Endometrial microvascular endothelial cells (primary cell): ENCODE results near the gene SRSF6. TPM values are rescaled to one million over a fixed set of nuclear protein-coding genes. Genes with fewer than 3 reads are reported as not detected.

Experiments
- total RNA-seq: library from RNA; depleted of rRNA; stranded (reverse); fragments of >200 nt; gene quantifications from one replicate; pipeline ENCODE4 v1.2.3, GENCODE V29; 2015; ENCODE audit errors: inconsistent ontology term

SRSF6 gene
- total RNA-seq, 1 donor from 2014 or later, result 70.9 TPM

Other genes with a start within 250 kb of the SRSF6 start
- 1.3 TPM for gene L3MBTL1, start 49.8 kb downstream of the SRSF6 start, total RNA-seq
- not detected for gene SGK2, start 101.1 kb downstream of the SRSF6 start, total RNA-seq
- gene IFT52, start 133.0 kb downstream of the SRSF6 start, total RNA-seq, result 19.5 TPM
- gene MYBL2, start 209.2 kb downstream of the SRSF6 start, total RNA-seq, result 61.6 TPM